ENCODE results near the gene CPVL.
A peak's percentile ranks its signal among the peaks of the same experiment; 100 is the strongest.

CPVL gene

GRCh38 chr7:29146057-29146706, at the start of gene CPVL:
Gene CPVL (minus strand): TSS chr7:29146537. CDS start chr7:29121061, 25,476 bp downstream.
- DNase-seq, result no peak
- Mint-ChIP-seq H3K4me1 (no peaks in the 10 kb centered on the region), H3K36me3 (no peaks in the 10 kb centered on the region), H3K9me3 (no peaks in the 10 kb centered on the region), H3K4me3 (no peak within 1 kb of the TSS), H3K27me3 (peaks cover 45% of the 10 kb centered on the region), H3K27ac (no peak within 1 kb of the TSS)
- CTCF ChIA-PET, result no interaction called here

GRCh38 chr7:29194594-29195427, 48.5 kb upstream of the CPVL start, which contains the start of gene CHN2:
Gene CHN2 (plus strand): TSS chr7:29194775.
- CTCF ChIA-PET, result interaction anchor here (1.0 kb wide), 2 partner anchors 268 to 272 kb away, joined by 4 to 5 read pairs; no protein-coding TSS in a partner anchor
- Mint-ChIP-seq H3K9me3 (no peaks in the 10 kb centered on the region), H3K27ac (peak within 1 kb of the TSS; percentile 58), H3K36me3 (no peaks in the 10 kb centered on the region), H3K4me3 (peak within 1 kb of the TSS; percentile 78), H3K4me1 (peaks cover 32% of the 10 kb centered on the region), H3K27me3 (peaks cover 79% of the 10 kb centered on the region)
- peak; percentile 72 for DNase-seq

- CTCF ChIA-PET, result interaction anchor here (1.0 kb wide), 1 partner anchor 267 kb away, joined by 5 read pairs; no protein-coding TSS in a partner anchor
- H3K4me3 Mint-ChIP-seq, result peak overlapping the region; percentile 72
- H3K27me3 Mint-ChIP-seq, result peaks cover 82% of the 10 kb centered on the region
- H3K4me1 Mint-ChIP-seq, result peaks cover 32% of the 10 kb centered on the region
- no peak overlapping the region for H3K27ac Mint-ChIP-seq
- no peaks in the 10 kb centered on the region for H3K9me3 Mint-ChIP-seq
- no peaks in the 10 kb centered on the region for H3K36me3 Mint-ChIP-seq
- DNase-seq, result peak; percentile 23
Observed at GRCh38 chr7:29194206-29194593, 47.9 kb upstream of the CPVL start.

GRCh38 chr7:29193316-29194205, 47.2 kb upstream of the CPVL start:
- no peak for DNase-seq
- Mint-ChIP-seq H3K4me3 (peak overlapping the region; percentile 48), H3K4me1 (peaks cover 32% of the 10 kb centered on the region), H3K27ac (no peak overlapping the region), H3K9me3 (no peaks in the 10 kb centered on the region), H3K27me3 (peaks cover 89% of the 10 kb centered on the region), H3K36me3 (no peaks in the 10 kb centered on the region)
- CTCF ChIA-PET, result interaction anchor here (1.0 kb wide), 1 partner anchor 267 kb away, joined by 5 read pairs; no protein-coding TSS in a partner anchor

- peaks cover 87% of the 10 kb centered on the region for H3K27me3 Mint-ChIP-seq
- no peaks in the 10 kb centered on the region for H3K36me3 Mint-ChIP-seq
- no peaks in the 10 kb centered on the region for H3K9me3 Mint-ChIP-seq
- H3K27ac Mint-ChIP-seq, result no peak overlapping the region
- CTCF ChIA-PET, result no interaction called here
- H3K4me1 Mint-ChIP-seq, result peaks cover 32% of the 10 kb centered on the region
- H3K4me3 Mint-ChIP-seq, result no peak overlapping the region
- DNase-seq, result no peak
Observed at GRCh38 chr7:29192811-29193210, 46.5 kb upstream of the CPVL start.

GRCh38 chr7:29192323-29192722, 46.0 kb upstream of the CPVL start:
- CTCF ChIA-PET, result no interaction called here
- Mint-ChIP-seq H3K27ac (no peak overlapping the region), H3K4me1 (peaks cover 27% of the 10 kb centered on the region), H3K4me3 (no peak overlapping the region), H3K36me3 (no peaks in the 10 kb centered on the region), H3K27me3 (peaks cover 82% of the 10 kb centered on the region), H3K9me3 (no peaks in the 10 kb centered on the region)
- DNase-seq, result no peak

- Mint-ChIP-seq H3K36me3 (no peaks in the 10 kb centered on the region), H3K27me3 (peaks cover 72% of the 10 kb centered on the region), H3K4me3 (no peak overlapping the region), H3K27ac (no peak overlapping the region), H3K9me3 (no peaks in the 10 kb centered on the region), H3K4me1 (peaks cover 9% of the 10 kb centered on the region)
- no peak for DNase-seq
- CTCF ChIA-PET, result interaction anchor here (0.7 to 4.2 kb wide), 18 partner anchors 10 to 269 kb away, joined by 3 to 56 read pairs (median 4); no protein-coding TSS in a partner anchor
Observed at GRCh38 chr7:29190349-29191045, 44.2 kb upstream of the CPVL start.

- peak; percentile 57 for DNase-seq
- CTCF ChIA-PET, result interaction anchor here (0.6 to 4.2 kb wide), 24 partner anchors 9 to 268 kb away, joined by 3 to 56 read pairs (median 3); no protein-coding TSS in a partner anchor
- H3K4me3 Mint-ChIP-seq, result no peak overlapping the region
- no peaks in the 10 kb centered on the region for H3K9me3 Mint-ChIP-seq
- H3K27ac Mint-ChIP-seq, result no peak overlapping the region
- H3K27me3 Mint-ChIP-seq, result peaks cover 64% of the 10 kb centered on the region
- H3K36me3 Mint-ChIP-seq, result no peaks in the 10 kb centered on the region
- H3K4me1 Mint-ChIP-seq, result peaks cover 4% of the 10 kb centered on the region
Observed at GRCh38 chr7:29189743-29190201, 43.4 kb upstream of the CPVL start.

- no peak for DNase-seq
- Mint-ChIP-seq H3K27me3 (peaks cover 26% of the 10 kb centered on the region), H3K36me3 (no peaks in the 10 kb centered on the region), H3K4me3 (no peak overlapping the region), H3K4me1 (no peaks in the 10 kb centered on the region), H3K27ac (no peak overlapping the region), H3K9me3 (no peaks in the 10 kb centered on the region)
- CTCF ChIA-PET, result no interaction called here
Observed at GRCh38 chr7:29185613-29186012, 39.3 kb upstream of the CPVL start.

- H3K4me3 Mint-ChIP-seq, result no peak overlapping the region
- H3K9me3 Mint-ChIP-seq, result no peaks in the 10 kb centered on the region
- no peak overlapping the region for H3K27ac Mint-ChIP-seq
- H3K27me3 Mint-ChIP-seq, result peaks cover 17% of the 10 kb centered on the region
- no peak for DNase-seq
- no peaks in the 10 kb centered on the region for H3K4me1 Mint-ChIP-seq
- no peaks in the 10 kb centered on the region for H3K36me3 Mint-ChIP-seq
- CTCF ChIA-PET, result interaction anchor here (0.6 kb wide), 1 partner anchor 253 kb away, joined by 3 read pairs; no protein-coding TSS in a partner anchor
Observed at GRCh38 chr7:29184599-29184998, 38.3 kb upstream of the CPVL start.

GRCh38 chr7:29179115-29179514, 32.8 kb upstream of the CPVL start:
- H3K27me3 Mint-ChIP-seq, result peaks cover 20% of the 10 kb centered on the region
- H3K9me3 Mint-ChIP-seq, result no peaks in the 10 kb centered on the region
- DNase-seq, result no peak
- no peaks in the 10 kb centered on the region for H3K36me3 Mint-ChIP-seq
- CTCF ChIA-PET, result no interaction called here
- H3K4me3 Mint-ChIP-seq, result no peak overlapping the region
- H3K4me1 Mint-ChIP-seq, result peaks cover 6% of the 10 kb centered on the region
- H3K27ac Mint-ChIP-seq, result no peak overlapping the region

GRCh38 chr7:29177963-29178600, 31.7 kb upstream of the CPVL start:
- H3K27me3 Mint-ChIP-seq, result peaks cover 20% of the 10 kb centered on the region
- no peak for DNase-seq
- H3K36me3 Mint-ChIP-seq, result no peaks in the 10 kb centered on the region
- H3K4me3 Mint-ChIP-seq, result no peak overlapping the region
- H3K27ac Mint-ChIP-seq, result no peak overlapping the region
- CTCF ChIA-PET, result interaction anchor here (1.3 kb wide), 1 partner anchor 12 kb away, joined by 3 read pairs; no protein-coding TSS in a partner anchor
- H3K4me1 Mint-ChIP-seq, result peaks cover 6% of the 10 kb centered on the region
- H3K9me3 Mint-ChIP-seq, result no peaks in the 10 kb centered on the region

- Mint-ChIP-seq H3K36me3 (no peaks in the 10 kb centered on the region), H3K9me3 (no peaks in the 10 kb centered on the region), H3K4me1 (peaks cover 6% of the 10 kb centered on the region), H3K4me3 (no peak overlapping the region), H3K27ac (no peak overlapping the region), H3K27me3 (peaks cover 21% of the 10 kb centered on the region)
- no peak for DNase-seq
- CTCF ChIA-PET, result no interaction called here
Observed at GRCh38 chr7:29173458-29173857, 27.1 kb upstream of the CPVL start.
